T-helper 2 cell (primary cell): ENCODE data around the gene TXK.

ENCODE experiments used
- DNase-seq, 5 experiments: peaks; one replicate each; pipeline versions ENCODE4 v3.0.0 to v3.0.0-alpha.2; 2012 to 2022

TXK gene

GRCh38 chr4:48047421-48047844, 86.6 kb downstream of the TXK start:
- peak in 3 of 5 experiments; percentile 46 to 76 (median 61) for DNase-seq

GRCh38 chr4:48046059-48046458, 88.0 kb downstream of the TXK start:
- DNase-seq, result no peak

DNA sequence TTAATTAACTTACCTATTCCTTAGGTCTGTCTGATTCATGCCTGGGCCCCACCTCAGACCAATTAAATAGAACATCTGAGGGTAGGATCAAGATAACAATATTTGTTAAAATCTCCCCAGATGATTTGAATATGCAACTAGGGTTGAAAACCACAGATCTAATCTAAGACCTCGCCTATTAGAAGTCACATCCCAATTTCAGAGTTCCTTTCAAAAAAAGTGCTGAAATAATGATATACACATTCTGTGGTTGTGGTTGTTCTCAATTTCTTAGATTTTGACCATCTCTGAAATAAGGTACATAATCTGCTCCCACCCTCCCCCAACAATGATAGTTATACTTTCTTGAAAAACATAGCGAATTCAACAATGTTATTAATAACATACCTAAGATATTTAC, 89.8 kb downstream of the TXK start:
- no peak for DNase-seq

GRCh38 chr4:48043504-48043903, 90.5 kb downstream of the TXK start:
- DNase-seq, result no peak

- DNase-seq, result no peak
Observed at GRCh38 chr4:48042979-48043461, 91.0 kb downstream of the TXK start.

DNA sequence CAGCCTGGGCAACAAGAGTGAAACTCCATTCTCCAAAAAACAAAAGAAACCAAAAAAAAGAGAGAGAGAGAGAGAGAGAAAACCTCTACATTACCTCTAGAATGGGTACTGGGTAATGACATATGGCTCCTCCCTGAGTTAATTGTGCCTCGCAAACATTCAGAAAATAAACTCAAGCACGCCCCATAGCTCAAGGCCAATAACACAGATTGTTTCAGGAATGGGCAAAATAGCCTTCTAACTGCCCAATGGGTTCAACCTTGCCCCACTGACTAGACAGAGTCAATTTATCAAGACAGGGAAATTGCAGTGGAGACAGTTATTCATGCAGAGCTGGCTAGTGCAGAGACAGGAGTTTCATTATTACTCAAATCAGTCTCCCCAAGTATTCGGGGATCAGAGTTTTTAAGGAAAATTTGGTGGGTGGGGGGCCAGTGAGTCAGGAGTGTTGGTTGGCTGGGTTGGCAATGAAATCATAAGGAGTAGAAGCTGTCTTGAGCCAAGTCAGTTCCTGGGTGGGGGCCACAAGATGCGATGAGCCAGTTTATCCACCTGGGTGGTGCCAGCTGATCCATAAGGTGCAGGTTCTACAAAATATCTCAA, 92.4 kb downstream of the TXK start:
- peak in 1 of 5 experiments; percentile 9 for DNase-seq

DNA sequence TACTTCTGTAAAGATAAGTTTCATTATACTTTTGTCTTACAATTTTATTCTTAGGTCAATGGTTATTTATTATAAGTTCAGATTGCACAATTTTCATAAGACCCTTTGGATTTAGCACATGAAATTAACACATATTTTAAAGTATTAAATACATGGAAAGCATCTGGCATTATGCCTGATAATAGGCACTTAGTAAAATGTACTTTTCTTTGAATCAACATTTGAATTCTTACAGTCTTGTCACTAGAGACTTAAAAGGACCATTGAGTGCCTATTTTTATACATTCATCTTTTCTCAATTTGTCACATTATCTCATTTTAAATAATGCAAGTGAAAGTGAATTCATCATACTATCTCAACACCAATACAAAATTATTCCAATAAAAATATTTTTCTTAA, 94.5 kb downstream of the TXK start:
- no peak for DNase-seq

DNA sequence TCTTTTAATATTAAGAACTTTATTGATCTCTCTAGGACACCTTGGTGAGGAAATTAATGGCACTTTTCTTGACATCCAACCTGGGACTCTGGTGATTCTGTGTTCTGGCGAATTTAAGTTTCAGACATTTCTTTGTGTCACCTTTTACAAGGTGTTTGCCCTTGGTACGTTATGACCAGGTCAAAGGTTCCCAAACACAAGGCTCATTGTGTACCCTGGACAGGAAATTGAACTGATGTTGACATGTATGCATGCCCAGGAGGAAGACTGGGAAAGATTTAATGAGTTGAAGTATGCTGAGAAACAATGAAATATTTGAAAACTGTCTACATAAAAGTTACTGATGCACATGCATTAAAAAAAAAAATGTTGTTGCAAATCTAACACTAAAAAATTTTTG, 95.4 kb downstream of the TXK start:
- DNase-seq, result no peak

GRCh38 chr4:48037117-48037462, 97.0 kb downstream of the TXK start:
- no peak for DNase-seq

DNA sequence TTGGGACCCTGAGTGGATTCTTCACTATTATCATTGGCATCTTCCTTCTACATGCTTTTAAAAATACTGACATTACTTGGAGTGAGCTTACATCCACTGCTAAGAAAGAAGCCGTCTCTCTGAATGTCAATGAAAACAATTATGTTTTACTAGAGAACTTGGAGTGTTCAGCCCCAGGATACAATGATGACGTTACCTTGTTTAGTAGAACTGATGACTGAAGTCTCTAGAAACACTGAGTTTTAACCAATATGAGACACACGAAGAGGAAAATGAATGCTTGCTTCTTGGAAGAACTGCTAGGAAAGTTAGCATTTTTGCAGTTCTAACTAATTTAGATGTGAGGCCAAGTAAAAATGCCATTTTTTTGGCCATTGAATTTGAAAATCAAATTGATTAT, 98.1 kb downstream of the TXK start:
- no peak for DNase-seq

DNA sequence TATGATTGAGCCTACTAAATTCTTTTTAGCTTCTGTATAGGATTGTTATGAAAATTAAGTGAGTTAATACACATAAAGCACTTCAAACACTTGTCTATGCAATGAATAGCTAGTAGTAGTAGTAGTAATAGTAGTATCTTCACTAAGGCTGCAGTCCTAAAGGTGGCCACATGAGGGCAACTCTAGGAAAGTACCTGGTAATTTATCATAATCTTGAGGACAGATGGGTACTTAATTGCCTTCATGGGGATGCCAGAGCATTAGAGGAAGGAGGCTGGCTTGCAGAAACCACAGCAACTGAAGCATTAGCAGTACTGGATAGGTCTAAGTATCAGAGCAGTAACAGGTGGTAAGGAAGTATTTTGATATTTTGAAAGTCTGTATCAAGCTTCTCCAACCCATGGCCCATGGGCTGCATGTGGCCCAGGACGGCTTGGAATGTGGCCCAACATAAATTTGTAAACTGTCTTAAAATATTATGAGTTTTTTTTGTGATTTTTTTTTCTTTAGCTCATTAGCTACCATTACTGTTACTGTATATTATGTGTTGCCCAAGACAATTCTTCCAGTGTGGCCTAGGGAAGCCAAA, 100.1 kb downstream of the TXK start:
- peak in 4 of 5 experiments; percentile 24 to 54 (median 45) for DNase-seq

- no peak for DNase-seq
Observed at GRCh38 chr4:48033412-48033811, 100.6 kb downstream of the TXK start.

DNA sequence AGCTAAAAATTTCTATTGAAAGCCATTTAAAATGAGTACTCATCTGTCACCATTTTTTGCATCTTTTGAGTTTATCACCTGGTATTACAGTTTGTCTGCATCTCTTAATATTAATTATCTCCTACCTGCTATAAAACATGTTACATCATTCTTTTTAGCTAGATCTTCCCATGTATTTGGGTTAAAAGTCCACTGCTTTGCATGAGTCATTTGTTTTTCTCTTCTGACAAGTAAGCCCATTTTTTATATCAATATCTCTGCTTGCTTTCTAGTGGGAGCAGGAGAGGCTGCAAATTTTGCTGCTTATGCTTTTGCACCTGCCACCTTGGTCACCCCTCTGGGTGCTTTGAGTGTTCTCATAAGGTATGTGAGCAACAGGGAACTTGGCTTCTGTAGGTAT, 101.3 kb downstream of the TXK start:
- DNase-seq, result no peak

- DNase-seq, result no peak
Observed at GRCh38 chr4:48031802-48032525, 102.1 kb downstream of the TXK start.

DNA sequence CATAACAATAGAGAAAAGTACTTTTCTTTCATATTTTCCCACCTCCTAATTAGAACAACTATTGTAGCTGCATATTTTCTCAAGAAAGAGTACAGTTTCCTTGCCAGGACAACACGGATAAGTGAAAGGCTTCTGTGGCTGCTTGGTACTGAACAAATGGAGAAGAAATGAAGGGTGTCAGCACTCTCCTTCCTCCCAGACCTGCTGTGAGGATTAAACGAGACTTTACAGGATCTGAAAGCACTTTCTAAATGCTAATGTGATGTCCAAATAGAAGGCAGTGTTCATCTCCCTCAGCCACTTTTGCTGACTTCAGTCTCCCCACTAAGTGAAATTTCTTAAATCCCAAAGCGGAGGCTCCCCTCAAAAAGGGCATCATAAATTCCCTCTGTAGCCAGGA, 103.6 kb downstream of the TXK start:
- DNase-seq, result no peak

GRCh38 chr4:48028696-48029095, 105.4 kb downstream of the TXK start:
- no peak for DNase-seq

DNA sequence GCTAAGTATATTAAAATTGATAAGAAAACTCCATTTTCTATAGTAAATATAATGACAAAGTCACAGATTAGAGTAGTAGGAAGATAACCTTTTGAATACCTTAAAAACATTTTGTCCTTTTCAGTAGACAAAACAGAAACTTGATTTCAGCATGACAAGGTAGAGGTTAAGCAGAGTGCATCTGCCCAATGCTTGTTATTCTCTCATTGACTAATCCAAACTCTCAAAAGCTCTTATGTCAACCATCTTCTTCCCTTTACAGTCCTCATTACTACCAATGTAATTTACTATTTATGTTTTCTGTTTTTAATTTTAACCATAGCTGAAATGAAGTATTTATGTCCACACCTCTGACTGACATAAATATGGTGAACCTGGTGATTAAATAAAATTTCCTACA, 106.4 kb downstream of the TXK start:
- no peak for DNase-seq

- DNase-seq, result no peak
Observed at GRCh38 chr4:48025005-48025404, 109.0 kb downstream of the TXK start.

DNA sequence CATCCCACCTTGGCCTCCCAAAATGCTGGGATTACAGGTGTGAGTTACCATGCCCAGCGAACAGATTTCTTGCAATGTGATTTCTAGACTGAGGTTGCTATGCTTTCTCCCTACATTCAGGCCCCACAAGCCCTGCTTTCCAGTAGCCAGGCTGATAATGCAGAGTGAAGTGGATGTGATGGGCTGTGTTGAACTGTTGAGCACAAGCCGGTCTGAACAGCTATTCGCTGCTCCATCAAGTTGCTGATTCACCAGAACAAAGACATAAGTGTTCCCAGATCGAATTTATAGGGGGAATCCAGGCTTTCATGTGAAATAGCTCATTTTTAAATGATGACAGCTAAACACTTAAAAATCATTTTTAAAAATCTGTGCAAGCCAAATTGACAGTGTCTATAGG, 109.5 kb downstream of the TXK start:
- DNase-seq, result no peak

DNA sequence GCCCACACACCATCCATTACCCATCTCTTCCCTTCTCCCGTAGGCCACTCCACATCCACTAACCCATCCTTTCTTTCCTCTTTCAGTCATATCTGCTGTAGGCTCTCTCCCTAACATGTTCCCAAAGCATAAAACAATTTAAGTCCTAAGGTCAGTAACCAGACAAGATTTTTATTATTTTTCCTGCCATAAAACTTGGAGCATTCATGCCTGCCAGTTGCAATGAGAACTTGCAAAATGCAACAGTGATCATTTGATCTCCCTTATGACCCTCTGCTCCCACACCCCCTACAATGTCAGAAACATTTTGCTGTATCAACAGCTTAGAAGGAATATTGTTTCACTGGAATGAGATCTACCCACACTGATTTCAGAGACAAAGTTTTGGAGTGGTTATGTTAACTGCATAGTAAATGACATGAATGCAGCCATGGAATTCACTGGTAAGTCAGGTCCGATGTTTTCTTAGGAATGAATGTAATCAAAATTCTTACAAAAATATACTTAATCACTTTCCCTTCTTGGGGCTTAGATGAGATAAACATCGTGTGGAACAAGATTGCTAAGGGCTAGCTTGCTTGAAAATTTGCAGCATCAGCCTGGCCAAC, 111.8 kb downstream of the TXK start:
- DNase-seq, result no peak

DNA sequence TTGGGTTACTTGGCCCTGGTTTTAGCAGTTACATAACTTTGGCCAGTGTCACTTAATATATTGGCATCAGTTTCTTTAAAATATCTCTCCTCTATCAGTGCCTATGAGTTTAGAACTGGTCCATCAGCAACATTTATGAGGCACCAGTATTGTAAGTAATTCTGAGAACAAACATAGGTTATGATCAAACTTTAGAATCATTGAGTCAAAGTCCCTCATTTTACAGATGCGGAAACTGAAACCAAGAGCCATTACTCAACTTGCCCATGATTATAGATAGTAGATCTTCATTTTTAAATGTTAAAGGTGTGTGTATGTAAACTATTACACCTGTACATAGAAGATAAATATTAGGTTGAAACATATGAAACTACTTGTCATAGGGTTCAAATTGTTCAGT, 113.0 kb downstream of the TXK start:
- DNase-seq, result no peak

DNA sequence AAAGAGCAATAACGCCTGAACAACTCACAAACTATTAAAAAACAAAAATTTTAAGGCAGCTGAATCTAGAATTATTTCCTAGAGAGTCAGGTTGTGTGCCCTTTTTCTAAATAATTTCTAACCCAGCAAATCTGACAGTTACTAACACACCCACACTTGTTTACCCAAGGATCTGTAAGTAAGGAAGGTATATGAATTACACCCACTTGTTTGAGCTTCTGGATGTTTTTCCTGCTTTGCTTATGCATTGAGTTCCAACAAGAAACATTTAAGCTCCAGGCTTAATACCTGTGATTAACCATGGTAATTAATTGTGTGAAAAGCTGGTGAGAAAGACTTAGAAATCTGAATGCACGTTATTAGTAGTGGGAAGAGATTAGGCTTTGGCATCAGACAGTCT, 115.9 kb downstream of the TXK start:
- DNase-seq, result no peak

DNA sequence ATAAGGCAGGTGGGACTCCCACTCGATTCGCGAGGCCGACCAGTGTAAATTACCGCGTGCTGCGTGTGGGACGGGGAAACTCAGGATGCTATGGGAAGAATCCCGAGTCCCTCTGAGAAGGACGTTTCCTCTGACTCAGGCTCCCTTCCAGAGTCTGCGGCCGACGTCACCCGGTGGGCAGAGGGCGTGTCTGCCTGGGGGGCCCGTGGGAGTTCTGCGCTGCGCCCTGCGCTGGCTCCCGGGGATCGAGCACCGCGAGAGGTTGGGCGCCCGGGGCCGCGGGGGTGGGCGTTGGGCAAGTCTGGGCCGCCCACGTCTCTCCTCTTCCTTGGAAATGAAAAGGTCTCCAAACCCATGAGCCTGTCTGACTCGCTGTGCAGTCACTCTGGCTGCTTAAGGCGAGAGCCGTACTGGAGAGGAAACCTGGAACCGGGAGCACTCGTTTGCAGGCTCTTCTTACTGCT, 116.9 kb downstream of the TXK start:
- DNase-seq, result peak in 3 of 5 experiments; percentile 2 to 20 (median 8)
